Neutrophil (primary cell): Measurements from ENCODE around the gene TMEM181.

Source experiments
- H3K27ac ChIP-seq: fragments of 200-600 bp; sonication (generic); 2 replicates; pipeline ENCODE4 v1.5.1; 2016; ENCODE audit warnings: mild to moderate bottlenecking, moderate library complexity
- H3K27me3 ChIP-seq: fragments of 200-600 bp; sonication (generic); 2 replicates; pipeline ENCODE4 v1.6.0; 2016; ENCODE audit warnings: mild to moderate bottlenecking
- H3K36me3 ChIP-seq: fragments of 200-600 bp; sonication (generic); 2 replicates; pipeline ENCODE4 v1.5.1; 2017
- H3K4me1 ChIP-seq, 2 experiments: fragments of 200-600 bp in 1 of 2; sonication (generic) in 1 of 2; 1 replicate in 1 of 2; 2 replicates in 1 of 2; pipeline versions ENCODE4 v1.5.1 to v1.6.1; 2013 to 2016; ENCODE audit warnings: low read depth in 1 of 2, low read length in 1 of 2, mild to moderate bottlenecking in 1 of 2, moderate library complexity in 1 of 2; ENCODE audit not compliant: control insufficient read depth in 1 of 2, insufficient read depth in 1 of 2
- H3K4me3 ChIP-seq, 2 experiments: fragments of 200-600 bp in 1 of 2; sonication (generic) in 1 of 2; 1 replicate in 1 of 2; 2 replicates in 1 of 2; pipeline ENCODE4 v1.5.1; 2013 to 2016; ENCODE audit warnings: low read depth in 1 of 2, low read length in 1 of 2, mild to moderate bottlenecking in 1 of 2, moderate library complexity in 1 of 2
- H3K9me3 ChIP-seq: fragments of 200-600 bp; sonication (generic); 2 replicates; pipeline ENCODE4 v1.5.1; 2016
- CTCF ChIP-seq: fragments of 200-600 bp; sonication (generic); IDR thresholded peaks from 2 replicates; pipeline ENCODE4 v1.5.1; 2016; ENCODE audit warnings: antibody characterized with exemption

Gene TMEM181

GRCh38 chr6:158559895-158560835 lies at the start of gene TMEM181:
Gene TMEM181 (plus strand): TSS chr6:158560091. CDS start chr6:158560225, 134 bp downstream.
- Histone ChIP-seq H3K27ac (peak within 1 kb of the TSS; percentile 80), H3K36me3 (no peaks in the 10 kb centered on the region), H3K4me3 (peak within 1 kb of the TSS; percentile 73 to 94), H3K9me3 (no peaks in the 10 kb centered on the region), H3K27me3 (peaks cover 20% of the 10 kb centered on the region), H3K4me1 (peaks cover 14 to 16% of the 10 kb centered on the region in 2 experiments)
- TF ChIP-seq CTCF, result no peak

- H3K4me1 ChIP-seq, result no peaks in the 10 kb centered on the region
- H3K27ac ChIP-seq, result no peak overlapping the region
- no peak for TF ChIP-seq CTCF
- no peaks in the 10 kb centered on the region for H3K36me3 ChIP-seq
- peaks cover 43% of the 10 kb centered on the region for H3K27me3 ChIP-seq
- H3K9me3 ChIP-seq, result no peaks in the 10 kb centered on the region
- no peak overlapping the region for H3K4me3 ChIP-seq
These were observed 47.1 kb upstream of the TMEM181 start for GRCh38 chr6:158512809-158513208.

GRCh38 chr6:158514176-158514575 lies 45.7 kb upstream of the TMEM181 start:
- no peak overlapping the region for H3K27ac ChIP-seq
- H3K36me3 ChIP-seq, result no peaks in the 10 kb centered on the region
- no peaks in the 10 kb centered on the region for H3K4me1 ChIP-seq
- H3K4me3 ChIP-seq, result no peak overlapping the region
- peaks cover 57% of the 10 kb centered on the region for H3K27me3 ChIP-seq
- H3K9me3 ChIP-seq, result no peaks in the 10 kb centered on the region
- TF ChIP-seq CTCF, result no peak

GRCh38 chr6:158514991-158515390 lies 44.9 kb upstream of the TMEM181 start:
- H3K4me1 ChIP-seq, result no peaks in the 10 kb centered on the region
- no peak for TF ChIP-seq CTCF
- H3K27ac ChIP-seq, result no peak overlapping the region
- no peaks in the 10 kb centered on the region for H3K9me3 ChIP-seq
- H3K36me3 ChIP-seq, result no peaks in the 10 kb centered on the region
- H3K27me3 ChIP-seq, result peaks cover 65% of the 10 kb centered on the region
- no peak overlapping the region for H3K4me3 ChIP-seq

GRCh38 chr6:158516098-158516497 lies 43.8 kb upstream of the TMEM181 start:
- Histone ChIP-seq H3K27me3 (peaks cover 75% of the 10 kb centered on the region), H3K4me1 (no peaks in the 10 kb centered on the region), H3K36me3 (no peaks in the 10 kb centered on the region), H3K4me3 (no peak overlapping the region), H3K9me3 (no peaks in the 10 kb centered on the region), H3K27ac (no peak overlapping the region)
- no peak for TF ChIP-seq CTCF
